WTC11 (cell line): Measurements from ENCODE around the gene DDX11.
"Not testable (repeated sequence)": the region's sequence is repeated elsewhere in the genome, so short reads cannot be mapped to it uniquely, and the experiment has no call there.

Source experiments
- CTCF ChIP-seq: fragments of 200-600 bp; IDR thresholded peaks from 2 replicates; pipeline ENCODE4 v1.8.0; 2022; ENCODE audit warnings: antibody characterized with exemption
- FOXP4 ChIP-seq: sonication (generic); formaldehyde crosslinking; IDR thresholded peaks from 2 replicates; pipeline ENCODE4 v1.8.0; 2022; ENCODE audit warnings: mild to moderate bottlenecking, missing genetic modification reagents
- IRF1 ChIP-seq: sonication (generic); formaldehyde crosslinking; IDR thresholded peaks from 2 replicates; pipeline ENCODE4 v1.8.0; 2023; ENCODE audit warnings: missing genetic modification reagents

GRCh38 chr12:31027006-31027405 lies 46.7 kb upstream of the DDX11 start:
- TF ChIP-seq CTCF; FOXP4 (CRISPR knock-in tag); IRF1 (CRISPR knock-in tag): not testable (repeated sequence)
